ENCODE results near the gene ZFP36L1.

Gene ZFP36L1

GRCh38 chr14:68816183-68816942 lies 23.5 kb upstream of the ZFP36L1 start:
- DNase-seq (ENCODE audit: low spot score): peak; percentile 86

- peak; percentile 13 for DNase-seq (ENCODE audit: low spot score)
These were observed 22.7 kb upstream of the ZFP36L1 start for GRCh38 chr14:68815298-68816182.

- DNase-seq (ENCODE audit: low spot score): peak; percentile 27
These were observed 21.9 kb upstream of the ZFP36L1 start for GRCh38 chr14:68814539-68815297.

- no peak for DNase-seq (ENCODE audit: low spot score)
These were observed 21.3 kb upstream of the ZFP36L1 start for GRCh38 chr14:68814238-68814538.

GRCh38 chr14:68813318-68813838 lies 20.5 kb upstream of the ZFP36L1 start:
- DNase-seq (ENCODE audit: low spot score): no peak

- no peak for DNase-seq (ENCODE audit: low spot score)
These were observed 18.3 kb upstream of the ZFP36L1 start for GRCh38 chr14:68811171-68811570.

GRCh38 chr14:68810173-68811153 lies 17.6 kb upstream of the ZFP36L1 start:
- no peak for DNase-seq (ENCODE audit: low spot score)

- DNase-seq (ENCODE audit: low spot score): no peak
These were observed 16.7 kb upstream of the ZFP36L1 start for GRCh38 chr14:68809524-68809923.

- no peak for DNase-seq (ENCODE audit: low spot score)
These were observed 16.0 kb upstream of the ZFP36L1 start for GRCh38 chr14:68808696-68809480.

- no peak for DNase-seq (ENCODE audit: low spot score)
These were observed 15.1 kb upstream of the ZFP36L1 start for GRCh38 chr14:68807987-68808386.

- DNase-seq (ENCODE audit: low spot score): no peak
These were observed 14.3 kb upstream of the ZFP36L1 start for GRCh38 chr14:68807148-68807600.

GRCh38 chr14:68806526-68807147 lies 13.8 kb upstream of the ZFP36L1 start:
- DNase-seq (ENCODE audit: low spot score): no peak

- DNase-seq (ENCODE audit: low spot score): no peak
These were observed 12.5 kb upstream of the ZFP36L1 start for GRCh38 chr14:68805414-68805813.

GRCh38 chr14:68801631-68802030 lies 8.8 kb upstream of the ZFP36L1 start:
- no peak for DNase-seq (ENCODE audit: low spot score)

- DNase-seq (ENCODE audit: low spot score): no peak
These were observed 8.1 kb upstream of the ZFP36L1 start for GRCh38 chr14:68800953-68801352.

- DNase-seq (ENCODE audit: low spot score): no peak
These were observed 7.5 kb upstream of the ZFP36L1 start for GRCh38 chr14:68800390-68800789.

GRCh38 chr14:68798621-68799020 lies 5.8 kb upstream of the ZFP36L1 start:
- no peak for DNase-seq (ENCODE audit: low spot score)

- no peak for DNase-seq (ENCODE audit: low spot score)
These were observed 4.3 kb upstream of the ZFP36L1 start for GRCh38 chr14:68797121-68797670.

GRCh38 chr14:68796418-68797101 lies 3.7 kb upstream of the ZFP36L1 start:
- DNase-seq (ENCODE audit: low spot score): no peak

All from kidney capillary endothelial cell (primary cell).